NCI-H446 treated with DMSO at 0.1 percent for 48 hours (cell line): ENCODE results near the gene SEMA7A.

Source experiments
- DNase-seq: peaks from one replicate; lab custom pipeline; 2025; lab: John Stamatoyannopoulos, UW

The SEMA7A gene

DNA sequence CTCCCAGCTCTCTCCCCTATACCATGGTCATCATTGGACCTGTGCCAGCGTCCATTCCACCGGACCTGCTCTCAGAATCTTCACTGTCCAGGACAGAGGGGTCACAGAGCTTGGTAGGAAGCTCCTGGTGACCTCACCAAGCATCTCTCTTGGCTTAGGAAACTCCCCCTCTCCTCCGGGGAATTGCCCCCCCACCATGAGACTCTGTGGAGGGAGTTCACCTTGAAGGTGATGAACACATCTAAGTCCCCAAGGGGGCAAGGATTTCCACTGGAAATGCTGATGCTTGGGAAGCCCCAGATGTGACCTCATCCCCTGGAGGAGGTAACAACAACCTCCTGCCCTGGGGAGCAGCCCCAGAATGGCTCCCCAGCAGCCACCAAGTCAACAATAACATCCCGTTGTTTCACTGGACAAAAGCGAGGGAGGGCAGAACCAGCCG lies 3.2 kb downstream of the SEMA7A start:
- DNase-seq = no peak

DNA sequence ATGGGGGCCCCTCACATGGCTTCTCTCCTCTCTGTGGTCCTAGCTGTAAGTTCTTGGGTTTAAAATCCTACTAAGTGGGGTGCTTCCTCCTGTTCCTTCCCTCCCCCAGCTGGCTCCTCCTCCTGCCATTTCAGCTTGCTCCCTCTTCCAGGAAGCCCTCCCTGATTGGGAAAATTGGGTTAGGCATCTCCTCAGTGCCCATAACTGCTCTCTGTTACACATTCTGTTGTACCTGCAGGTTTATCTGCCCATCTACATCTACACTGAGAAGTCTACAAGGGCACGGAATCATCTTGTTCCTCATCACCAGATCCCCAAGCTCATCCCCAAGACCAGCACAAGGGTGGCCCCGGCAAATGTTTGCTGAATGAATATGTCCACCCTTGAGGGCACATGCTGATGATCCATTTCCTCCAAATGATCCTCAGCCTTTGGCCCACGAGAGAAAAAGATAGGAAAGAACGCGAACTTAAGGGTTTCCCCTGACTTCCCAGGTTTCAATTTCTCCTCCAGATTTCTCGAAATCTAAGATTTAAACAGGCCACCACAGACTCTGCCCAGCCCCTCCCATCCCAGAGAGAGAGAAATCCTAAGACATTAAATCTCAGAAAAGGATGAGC lies 3.9 kb downstream of the SEMA7A start:
- DNase-seq = no peak

DNA sequence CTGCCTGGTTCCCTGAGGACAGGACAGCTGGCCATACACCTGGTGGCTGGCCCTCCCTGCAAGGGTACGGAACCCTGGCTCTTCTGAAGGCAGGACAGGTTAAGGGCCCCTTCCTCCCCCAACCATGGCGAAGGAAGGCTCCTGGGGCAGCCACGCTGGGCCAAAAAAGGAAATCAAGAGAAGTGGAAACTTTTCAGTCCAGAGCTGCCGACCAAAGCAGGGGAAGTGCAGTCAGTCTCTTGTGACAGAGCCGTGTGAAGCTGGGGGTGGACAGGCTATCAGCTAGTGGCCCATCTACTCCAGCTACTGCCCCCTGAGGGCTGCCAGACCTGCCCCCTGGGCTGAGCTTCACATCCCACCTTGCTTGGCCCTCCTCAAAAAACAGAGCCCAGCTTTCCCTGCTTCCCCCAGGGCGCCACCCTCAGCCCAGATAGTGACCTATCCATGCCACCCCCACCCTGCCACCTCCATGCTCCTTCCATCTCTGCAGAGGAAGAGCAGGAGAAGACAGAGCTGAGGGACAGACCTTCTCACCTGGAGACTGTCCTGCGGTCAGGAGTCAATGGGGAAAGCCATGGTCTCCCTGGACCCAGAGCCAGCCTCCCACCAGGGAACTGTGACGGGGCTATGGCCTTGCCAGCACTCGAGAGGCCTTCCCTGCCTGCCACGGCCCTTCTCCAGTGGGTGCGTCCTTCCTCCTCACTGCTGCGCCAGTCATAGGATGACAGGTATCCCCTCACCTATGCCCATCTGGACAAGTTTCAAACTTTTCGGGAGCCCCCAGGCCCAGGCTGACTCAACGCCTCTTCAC lies 4.6 kb downstream of the SEMA7A start:
- DNase-seq = no peak

DNA sequence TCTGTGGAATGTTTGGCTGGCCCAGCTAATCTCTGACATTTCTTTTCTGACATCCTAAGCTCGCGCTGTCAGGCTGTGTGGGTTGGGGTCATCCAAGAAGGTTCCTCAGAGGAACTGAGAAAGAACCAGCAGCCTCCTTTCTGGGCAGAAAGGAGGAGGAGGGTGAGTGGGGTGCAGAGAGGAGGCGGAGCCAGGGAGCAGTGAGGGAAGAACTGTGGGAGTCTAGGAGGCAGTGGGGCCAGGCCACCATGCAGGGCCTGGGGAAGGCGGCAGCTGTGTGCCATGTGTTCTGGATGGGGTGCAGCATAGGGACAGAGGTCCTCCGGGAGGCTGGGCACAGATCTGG lies 5.3 kb downstream of the SEMA7A start:
- DNase-seq = no peak

DNA sequence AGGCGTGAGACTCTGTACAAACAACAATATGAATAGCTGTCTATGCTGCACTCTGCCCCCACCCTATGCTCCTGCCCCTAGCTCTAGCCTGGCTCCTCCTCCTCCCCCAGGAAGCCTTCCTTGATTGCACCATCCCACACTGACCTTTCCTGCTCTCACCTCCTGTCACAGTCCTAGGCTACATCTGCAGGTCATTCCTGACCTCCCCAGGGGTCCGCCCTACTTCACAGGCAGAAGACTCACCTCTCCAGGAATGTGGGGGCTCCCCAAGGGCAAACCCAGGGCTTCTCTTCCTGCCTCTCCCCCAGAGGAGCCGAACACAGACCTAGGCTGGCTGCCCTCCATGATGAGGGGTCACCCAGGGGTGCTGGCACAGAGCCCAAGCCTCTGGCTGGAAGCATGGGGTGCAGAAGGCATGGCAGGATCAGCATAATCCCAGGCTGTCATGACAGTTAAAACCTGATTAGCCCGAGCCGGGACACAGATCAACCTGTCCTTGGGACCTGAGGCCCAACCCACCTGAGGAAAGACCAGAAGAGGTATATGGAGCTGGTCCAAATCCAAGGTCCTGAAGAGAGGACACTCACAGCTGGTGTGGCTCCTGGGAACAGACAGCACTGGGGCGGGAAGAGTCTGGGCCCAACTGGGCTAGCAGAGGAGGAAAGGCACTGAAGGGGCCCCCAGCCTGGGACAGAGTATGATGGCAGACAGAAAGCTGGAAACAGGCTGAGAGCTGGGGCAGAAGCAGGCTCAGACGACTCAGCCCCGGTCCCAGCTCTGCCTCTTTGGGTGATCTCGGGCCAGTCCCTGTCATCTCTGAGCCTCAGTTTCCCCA lies 5.9 kb downstream of the SEMA7A start:
- DNase-seq = no peak

DNA sequence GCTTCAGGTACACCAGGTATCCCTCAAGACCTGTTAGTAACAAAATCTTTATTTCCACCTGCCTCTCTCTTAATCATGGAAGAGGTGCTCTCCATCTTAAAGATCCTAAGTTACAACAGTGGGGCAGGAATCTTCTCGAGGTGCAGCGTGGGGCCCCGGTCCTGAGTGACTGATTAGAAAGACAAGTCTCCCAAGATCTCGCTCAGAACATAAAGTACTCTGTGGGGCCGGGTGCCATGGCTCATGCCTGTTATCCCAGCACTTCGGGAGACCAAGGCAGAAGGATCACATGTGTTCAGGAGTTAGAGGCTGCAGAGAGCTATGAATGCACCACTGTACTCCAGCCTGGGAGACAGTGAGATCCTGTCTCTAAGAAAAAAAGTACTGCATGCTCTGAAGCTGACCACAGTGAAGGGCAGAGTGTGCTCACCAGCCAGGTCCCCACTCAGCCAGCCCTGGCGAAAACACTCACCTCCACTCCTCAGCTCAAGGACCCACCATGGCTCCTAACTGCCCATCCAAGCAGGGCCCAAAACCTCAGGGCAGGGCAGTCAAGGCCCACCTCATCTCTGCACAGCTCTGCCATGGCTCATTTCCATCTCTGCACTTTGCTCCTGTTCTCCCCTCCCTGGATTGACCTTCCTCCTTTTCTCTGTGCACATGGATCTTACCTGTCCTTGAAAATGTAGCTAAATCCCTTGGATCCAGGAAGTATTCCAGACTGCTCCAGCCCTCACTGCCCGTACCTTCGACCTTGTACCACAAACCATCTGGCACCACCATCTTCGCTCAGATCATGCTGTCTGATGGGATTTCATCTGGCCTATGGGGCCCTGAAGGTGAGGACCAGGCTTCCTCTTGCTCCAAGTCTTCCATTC lies 7.1 kb downstream of the SEMA7A start:
- no peak for DNase-seq

DNA sequence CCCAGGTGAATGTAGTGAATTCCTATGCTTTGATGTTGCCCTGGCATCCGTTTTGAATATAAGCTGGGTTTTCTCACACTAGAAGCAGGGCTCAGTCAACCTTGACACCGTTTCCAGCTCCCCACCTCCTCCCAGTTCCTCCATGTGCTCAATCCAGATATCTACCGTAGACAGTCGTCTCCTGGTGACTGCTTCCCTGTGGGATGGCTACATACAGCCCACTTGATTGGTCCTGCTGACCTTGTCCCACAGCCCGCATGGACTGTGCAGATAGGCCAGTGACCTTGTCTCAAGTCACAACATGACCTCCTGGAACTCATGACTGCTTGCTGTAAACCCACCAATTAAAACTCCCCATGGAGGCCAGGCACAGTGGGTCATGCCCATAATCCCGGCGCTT lies 8.1 kb downstream of the SEMA7A start:
- DNase-seq = no peak

DNA sequence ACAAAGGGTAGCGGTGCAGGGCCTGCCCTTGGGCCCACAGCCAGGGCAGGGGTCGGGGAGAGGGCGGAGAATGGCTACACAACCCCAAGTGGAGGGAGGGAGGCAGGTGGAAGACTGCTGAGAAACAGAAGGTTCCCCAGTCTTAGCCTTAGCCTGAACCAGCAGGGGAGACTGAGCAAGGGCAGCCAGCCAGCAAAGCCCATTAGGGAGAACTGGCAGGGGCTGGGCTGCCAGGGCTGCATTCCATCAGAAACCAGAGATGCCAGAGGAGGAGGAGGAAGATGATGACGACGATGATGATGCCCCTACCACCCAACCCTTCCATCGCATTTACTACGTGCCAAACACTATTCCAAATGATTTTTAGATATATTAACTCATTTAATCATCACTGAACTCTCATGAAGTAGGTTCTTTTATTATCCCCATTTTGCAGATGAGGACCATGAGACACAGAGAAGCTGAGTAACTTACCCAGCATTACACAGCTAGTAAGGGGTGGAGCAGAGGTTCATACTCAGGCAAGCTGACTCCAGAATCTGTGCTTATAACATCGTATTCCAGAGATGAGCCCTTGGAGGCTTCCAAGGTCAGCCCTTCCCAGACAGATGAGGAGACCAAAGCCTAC lies 8.7 kb downstream of the SEMA7A start:
- no peak for DNase-seq

DNA sequence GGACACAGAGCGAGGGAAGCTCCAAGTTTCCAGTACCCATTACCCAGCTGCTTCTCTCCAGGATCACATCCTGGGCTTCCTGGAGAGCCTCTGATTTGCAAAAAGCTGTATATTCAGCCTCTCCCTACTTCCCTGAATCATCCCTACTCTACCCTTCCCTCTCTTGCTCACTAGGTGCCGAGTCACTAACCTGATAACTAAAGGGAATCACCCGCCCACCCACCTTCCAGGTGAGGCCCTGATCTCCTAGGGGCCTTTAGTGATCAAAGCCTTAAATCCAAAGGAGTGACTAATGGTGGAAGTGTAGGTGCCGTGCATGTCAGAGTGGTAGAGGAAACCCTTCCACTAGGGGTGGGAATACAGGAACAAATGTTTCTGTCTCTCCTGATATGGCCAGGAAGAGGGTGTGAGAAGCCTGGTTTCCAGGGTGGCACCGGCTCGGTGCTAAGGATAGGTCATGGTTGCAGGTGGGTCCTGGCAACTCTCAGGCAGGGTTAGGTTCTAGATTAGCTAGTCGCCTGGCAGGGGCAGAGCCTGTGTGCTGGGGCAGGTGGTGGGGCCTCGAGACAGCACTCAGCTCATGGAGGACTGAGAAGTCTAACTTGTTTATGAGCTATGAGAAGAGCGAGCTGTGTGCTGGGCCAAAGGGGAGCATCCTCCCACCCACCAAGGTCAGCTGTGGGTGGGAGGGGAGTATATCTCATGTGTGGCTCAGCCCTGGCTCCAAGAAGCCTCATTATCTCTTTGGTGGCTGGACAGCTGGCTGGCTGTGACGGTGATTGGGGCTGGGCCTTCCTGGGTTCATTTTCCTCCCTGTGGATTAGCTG lies 10.1 kb downstream of the SEMA7A start:
- no peak for DNase-seq

DNA sequence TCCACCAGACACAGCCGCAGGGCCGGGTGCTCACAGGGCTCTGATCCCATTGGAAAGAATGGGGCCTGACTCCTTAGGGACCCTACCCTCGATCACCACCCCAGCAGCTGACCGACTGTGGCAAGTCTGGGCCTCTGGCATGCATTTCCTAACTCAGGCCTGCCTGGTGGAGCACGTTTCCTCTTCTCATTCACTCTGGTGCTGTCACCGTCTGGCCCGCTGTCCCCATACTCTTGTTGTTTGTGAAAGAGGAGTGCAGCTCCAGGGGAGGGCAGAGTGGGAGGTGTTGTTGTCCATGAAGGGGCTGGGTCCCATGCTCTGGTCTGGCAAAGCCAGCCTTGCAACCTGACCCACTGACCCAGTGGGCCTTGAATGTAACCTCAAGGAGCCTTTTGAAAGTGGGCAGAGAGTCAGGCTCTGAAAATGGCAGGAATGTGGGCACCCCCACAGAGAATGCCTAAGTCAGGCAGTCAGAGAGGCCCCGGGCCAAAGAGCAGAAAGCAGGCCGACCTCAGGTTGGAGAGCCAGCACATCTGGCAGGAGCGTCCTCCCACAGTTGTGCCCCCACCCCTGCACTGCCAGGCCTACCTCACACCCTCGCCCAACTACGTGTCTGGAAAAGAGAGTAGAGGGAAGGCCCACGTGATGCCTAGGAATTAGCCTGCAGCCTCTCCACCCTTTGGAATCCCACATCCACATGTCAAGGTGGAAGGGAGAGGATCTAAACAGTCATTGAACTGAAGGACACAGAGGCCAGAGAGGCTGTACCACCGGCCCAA lies 10.9 kb downstream of the SEMA7A start:
- DNase-seq = no peak

DNA sequence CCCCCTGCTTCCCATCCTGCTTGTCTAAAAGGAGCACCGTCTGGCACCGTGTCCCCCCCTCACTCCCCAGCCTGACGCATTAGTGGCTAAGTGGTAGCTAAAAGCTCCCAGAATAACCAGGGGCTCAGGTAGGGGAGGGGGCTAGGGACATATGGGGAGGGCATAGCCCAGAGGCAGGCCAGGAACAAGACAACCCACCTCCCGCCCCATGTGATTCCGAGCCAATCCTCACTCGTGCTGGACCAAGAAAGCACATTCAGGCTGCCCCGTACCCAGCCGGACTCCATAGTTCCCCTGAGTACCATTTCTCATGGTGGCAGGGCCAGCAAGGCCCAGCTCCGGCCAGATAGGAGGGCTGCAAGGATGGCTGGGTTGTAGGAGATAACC lies 11.5 kb downstream of the SEMA7A start:
- DNase-seq = no peak

DNA sequence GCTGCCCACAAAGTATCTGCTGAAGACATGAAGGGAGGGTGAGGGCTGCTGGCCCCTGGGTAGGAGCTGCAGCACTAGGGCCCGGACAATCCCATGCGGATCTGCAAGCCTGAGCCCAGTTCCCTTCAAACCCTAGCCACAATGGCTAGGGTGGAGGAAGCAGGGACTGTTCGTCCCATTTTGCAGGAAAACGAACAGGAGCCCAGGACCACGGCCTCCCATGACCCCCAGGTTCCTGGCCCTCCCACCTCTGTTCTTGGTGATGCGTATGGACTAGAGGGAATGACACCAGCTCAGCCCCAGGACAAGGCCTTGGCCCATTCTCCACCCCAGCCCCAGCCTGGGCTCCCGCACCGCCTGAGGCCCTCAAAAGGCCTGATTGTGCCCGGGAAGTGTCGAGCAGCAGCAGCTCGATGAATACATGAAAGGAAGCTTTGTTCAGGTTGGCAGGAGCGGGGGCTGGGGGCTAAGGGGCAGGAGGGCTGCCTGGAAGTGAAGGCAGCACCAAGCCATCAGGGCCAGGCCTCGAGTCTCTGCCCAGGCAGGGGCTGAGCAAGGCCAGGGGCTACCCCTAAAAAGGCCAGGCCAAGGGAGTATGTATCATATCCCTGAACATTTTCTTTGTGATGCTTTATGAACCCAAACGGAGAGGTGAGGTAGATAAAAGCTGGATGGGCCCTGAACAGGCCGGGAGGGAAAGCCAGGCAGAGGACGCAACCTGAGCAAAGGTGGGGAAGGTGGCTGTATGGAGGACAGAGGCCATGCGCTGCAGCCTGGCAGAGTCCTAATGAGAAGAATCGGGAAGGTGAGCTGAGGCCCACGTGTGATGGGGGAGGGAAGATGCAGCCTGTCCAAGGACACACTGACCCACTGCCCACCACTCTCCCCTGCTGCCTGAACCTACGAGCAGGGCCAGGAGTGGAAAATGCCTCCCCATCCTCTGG lies 12.2 kb downstream of the SEMA7A start:
- no peak for DNase-seq

DNA sequence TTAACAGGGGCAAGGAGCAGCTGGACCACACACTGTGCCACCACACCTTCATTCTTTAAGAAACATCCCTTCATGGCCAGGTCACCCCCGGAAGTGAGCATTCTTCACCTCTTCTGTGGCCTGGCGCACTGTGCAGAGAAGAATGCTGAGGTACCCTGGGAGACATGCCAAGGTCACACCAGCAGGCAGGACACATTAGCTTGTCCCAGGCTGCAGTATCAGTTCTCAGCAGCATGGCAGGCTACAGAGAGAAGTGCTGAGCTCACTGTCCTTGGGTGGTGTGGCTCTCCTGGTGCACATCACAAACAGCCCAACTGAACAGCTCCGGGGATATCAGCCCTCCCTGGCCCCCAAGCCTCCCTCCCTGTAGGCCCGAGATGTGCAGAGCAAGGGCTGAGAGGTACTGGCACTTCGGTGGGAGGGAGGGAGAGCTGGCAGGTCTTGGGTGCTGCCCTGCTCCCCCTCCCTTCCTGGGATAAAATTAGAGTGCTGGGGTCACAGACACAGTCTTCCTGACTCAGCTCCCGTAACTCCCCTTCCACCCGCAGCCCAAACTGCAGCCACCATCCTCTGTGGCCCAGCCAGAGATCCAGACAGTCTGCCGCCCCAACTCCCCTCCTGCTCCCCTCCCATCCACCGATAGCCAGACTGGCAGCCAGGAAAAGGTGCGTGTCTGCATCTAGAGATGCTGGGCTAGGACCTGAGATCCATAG lies 13.4 kb downstream of the SEMA7A start:
- no peak for DNase-seq

DNA sequence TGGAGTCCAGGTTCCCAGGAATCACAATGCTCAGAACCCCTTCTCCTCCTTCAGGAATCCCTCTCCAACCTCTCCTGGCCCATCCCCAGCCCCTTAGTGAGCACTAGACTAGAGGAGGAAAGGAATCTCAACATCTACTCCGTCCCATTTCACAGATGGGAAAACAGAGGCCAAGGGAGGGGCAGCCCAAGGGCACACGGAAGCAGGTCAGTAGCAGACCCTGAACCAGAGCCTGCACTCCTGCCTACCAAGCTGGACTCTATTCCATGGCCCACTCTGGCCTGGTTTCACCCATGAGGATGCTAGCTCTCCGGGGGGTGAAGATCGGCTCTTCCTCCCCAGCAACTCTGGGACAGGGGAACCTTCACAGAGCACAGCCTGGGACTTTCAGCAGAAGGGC lies 14.3 kb downstream of the SEMA7A start:
- DNase-seq = no peak

DNA sequence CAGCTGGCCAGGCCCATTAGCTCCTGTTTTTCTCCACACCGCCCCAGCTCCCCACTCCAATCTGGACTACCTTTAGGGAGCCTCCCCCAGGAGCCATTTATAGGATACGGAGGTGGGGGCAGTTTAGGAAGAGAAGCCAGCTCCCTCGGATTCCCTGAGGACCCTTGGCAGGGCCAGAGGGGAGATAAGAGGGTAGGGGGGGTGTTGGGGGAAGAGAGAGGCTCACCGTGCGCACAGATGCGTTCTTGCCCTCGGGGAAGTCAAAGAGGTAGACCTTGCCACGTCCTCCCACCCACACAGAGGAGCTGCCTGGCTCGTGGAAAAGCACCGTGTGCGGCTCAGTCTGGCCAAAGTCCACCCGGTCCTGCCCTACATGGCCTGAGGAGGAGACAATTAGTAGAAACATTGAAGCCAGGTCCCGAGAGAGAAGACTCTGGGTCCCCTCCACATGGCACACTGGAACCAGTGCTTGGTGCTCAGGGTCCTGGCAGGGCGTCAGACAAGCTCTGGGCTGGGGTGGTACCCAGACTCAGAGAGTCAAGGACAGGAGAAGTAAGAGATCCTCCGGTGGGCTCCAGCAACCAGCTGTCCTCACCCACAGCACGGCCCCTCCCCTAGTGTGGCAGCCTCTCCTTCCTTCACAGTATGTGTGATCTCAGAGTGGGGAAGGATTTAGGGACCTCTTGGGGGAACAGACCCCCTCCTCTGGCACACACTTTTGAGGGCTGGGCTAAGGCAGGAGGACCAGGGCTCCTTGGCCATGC lies 15.0 kb downstream of the SEMA7A start:
- no peak for DNase-seq

DNA sequence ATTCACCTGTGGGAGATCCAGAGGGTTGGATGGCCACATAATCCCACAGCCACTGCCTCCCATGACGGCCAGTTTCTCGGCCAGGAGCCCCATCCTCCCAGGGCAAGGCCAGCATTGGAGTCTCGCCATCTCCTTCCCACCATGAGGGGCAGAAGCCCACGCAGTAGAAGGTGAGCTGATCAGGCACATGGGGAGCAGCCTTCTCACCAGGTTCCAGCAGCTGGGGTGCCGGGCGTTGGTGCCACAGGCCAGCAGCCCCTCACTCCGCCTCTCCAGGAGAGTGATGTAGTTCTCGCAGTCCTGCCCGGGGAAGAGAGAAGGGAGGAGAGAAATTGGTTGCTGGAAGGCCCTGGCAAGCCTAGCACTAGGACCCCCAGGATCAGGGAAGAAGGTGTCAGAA lies 16.1 kb downstream of the SEMA7A start:
- no peak for DNase-seq

DNA sequence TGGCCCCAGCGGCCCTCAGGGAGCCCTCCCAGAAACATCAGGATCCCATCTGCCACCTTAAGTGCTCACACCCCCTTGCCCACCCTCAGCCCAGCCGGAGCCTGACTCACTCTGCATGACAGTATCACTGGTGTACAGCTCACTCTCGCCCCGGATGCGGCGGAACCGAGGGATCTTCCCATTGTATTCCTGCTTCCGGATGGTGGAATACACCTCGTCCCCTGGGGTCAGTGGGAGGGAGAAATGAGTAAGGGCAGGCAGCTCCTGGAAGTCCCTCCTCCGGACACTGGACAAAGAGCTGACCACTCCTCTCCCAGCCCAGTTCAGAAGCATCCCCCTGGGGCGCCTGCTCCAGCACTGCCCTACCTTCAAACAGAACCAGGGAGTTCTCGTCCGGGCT lies 16.5 kb downstream of the SEMA7A start:
- DNase-seq = no peak
